ENCODE measurements around the gene AP3D1.

GRCh38 chr19:2148482-2149135, 2.8 kb downstream of the AP3D1 start:
- TF ChIP-seq CTCF (IDR thresholded peaks at IDR 0.05 in 8 of 11, conservative IDR thresholded peaks at IDR 0.05 in 3 of 11) (no peak), POLR2AphosphoS5 (IDR thresholded peaks at IDR 0.05) (no peak), POLR2A (IDR thresholded peaks at IDR 0.05) (no peak)

Data from spleen (tissue), 7 donors.